SK-N-SH (cell line): ENCODE data around the gene APELA. TPM values are rescaled to one million over a fixed set of nuclear protein-coding genes. Genes with fewer than 3 reads are reported as not detected.

Source experiments
- CTCF ChIA-PET: fragments of 300-600, 350-600 bp; formaldehyde crosslinking; extraction: SDS; loops from one replicate; lab custom pipeline; 2021; lab: Yijun Ruan, JAX
- POLR2A ChIA-PET: fragments of 350-600 bp; sonication (Branson Sonifier 250); formaldehyde crosslinking; extraction: SDS; loops from one replicate; lab custom pipeline; 2020; ENCODE audit warnings: antibody characterized with exemption, inconsistent platforms; lab: Yijun Ruan, JAX
- DNase-seq: peaks from one replicate; pipeline ENCODE4 v3.0.0; 2012
- H2AFZ ChIP-seq: fragments of 200-600 bp; sonication (generic); 2 replicates; pipeline ENCODE4 v1.8.1; 2016; ENCODE audit warnings: antibody characterized with exemption, mild to moderate bottlenecking, low read depth
- H3F3A ChIP-seq: fragments of 200-600 bp; sonication (generic); replicated peaks from 2 replicates; pipeline ENCODE3; 2016; ENCODE audit warnings: antibody characterized with exemption, mild to moderate bottlenecking; ENCODE audit not compliant: insufficient read depth
- H3K27ac ChIP-seq, 2 experiments: fragments of 200-500 bp in 1 of 2; fragments of 200-600 bp in 1 of 2; sonication (Bioruptor generic) in 1 of 2; sonication (generic), shearing (Covaris generic) in 1 of 2; 2 replicates each; pipeline versions ENCODE4 v1.5.1 to v1.6.1; 2014 to 2016; ENCODE audit warnings: low read depth in 2 of 2, inconsistent platforms in 1 of 2, low read length in 1 of 2, mild to moderate bottlenecking in 1 of 2, mixed read lengths in 1 of 2
- H3K27me3 ChIP-seq: fragments of 200-600 bp; sonication (generic), shearing (Covaris generic); 2 replicates; pipeline ENCODE4 v1.6.1; 2016; ENCODE audit warnings: mixed run types; ENCODE audit not compliant: insufficient read depth
- H3K36me3 ChIP-seq, 2 experiments: fragments of 200-500 bp in 1 of 2; fragments of 200-600 bp in 1 of 2; sonication (Bioruptor generic) in 1 of 2; sonication (generic) in 1 of 2; replicated peaks in 1 of 2; 2 replicates each; pipeline versions ENCODE3 to v1.5.1; 2014 to 2016; ENCODE audit warnings: low read length in 1 of 2, mild to moderate bottlenecking in 1 of 2; ENCODE audit not compliant: insufficient read depth in 2 of 2, control insufficient read depth in 1 of 2
- H3K4me1 ChIP-seq, 2 experiments: fragments of 200-500 bp in 1 of 2; fragments of 200-600 bp in 1 of 2; sonication (Bioruptor generic) in 1 of 2; sonication (generic), shearing (Covaris generic) in 1 of 2; 2 replicates each; pipeline versions ENCODE4 v1.5.1 to v1.6.1; 2014 to 2016; ENCODE audit warnings: low read depth in 1 of 2, low read length in 1 of 2, mixed run types in 1 of 2; ENCODE audit not compliant: insufficient read depth in 2 of 2, control insufficient read depth in 1 of 2
- H3K4me2 ChIP-seq: fragments of 200-600 bp; sonication (generic), shearing (Covaris generic); 2 replicates; pipeline ENCODE4 v1.6.1; 2017; ENCODE audit warnings: mixed run types
- H3K4me3 ChIP-seq, 2 experiments: fragments of 200-500 bp in 1 of 2; fragments of 200-600 bp in 1 of 2; sonication (Bioruptor generic) in 1 of 2; sonication (generic), shearing (Covaris generic) in 1 of 2; 2 replicates each; pipeline versions ENCODE4 v1.5.1 to v1.8.1; 2014 to 2016; ENCODE audit warnings: low read depth in 2 of 2, inconsistent platforms in 1 of 2, low read length in 1 of 2, mild to moderate bottlenecking in 1 of 2, mixed read lengths in 1 of 2, moderate library complexity in 1 of 2
- H3K79me2 ChIP-seq: fragments of 200-600 bp; sonication (generic); 2 replicates; pipeline ENCODE4 v1.8.1; 2017; ENCODE audit warnings: mild to moderate bottlenecking; ENCODE audit not compliant: insufficient read depth
- H3K9ac ChIP-seq: fragments of 200-600 bp; sonication (generic); 2 replicates; pipeline ENCODE4 v1.6.1; 2017; ENCODE audit warnings: mixed run types
- H3K9me2 ChIP-seq: fragments of 200-600 bp; sonication (generic); 2 replicates; pipeline ENCODE4 v1.6.1; 2017; ENCODE audit warnings: mixed run types
- H3K9me3 ChIP-seq: fragments of 200-600 bp; sonication (generic); 2 replicates; pipeline ENCODE4 v1.6.1; 2017; ENCODE audit warnings: mixed run types, mild to moderate bottlenecking, moderate library complexity
- H4K20me1 ChIP-seq: fragments of 200-600 bp; sonication (generic); 2 replicates; pipeline ENCODE4 v1.6.1; 2017; ENCODE audit warnings: mild to moderate bottlenecking, mixed run types; ENCODE audit not compliant: insufficient read depth
- ELF1 ChIP-seq: IDR thresholded peaks from 2 replicates; pipeline ENCODE4 v1.4.0; 2012
- EZH2phosphoT487 ChIP-seq: fragments of 200-600 bp; sonication (generic); IDR thresholded peaks from 2 replicates; pipeline ENCODE4 v1.6.1; 2017; ENCODE audit warnings: low read depth, mixed run types, mild to moderate bottlenecking, antibody characterized with exemption, moderate library complexity, borderline replicate concordance
- FOXM1 ChIP-seq: IDR thresholded peaks from 2 replicates; pipeline ENCODE4 v1.4.0; 2012; ENCODE audit warnings: low read depth, mild to moderate bottlenecking
- IRF3 ChIP-seq: fragments of 150-350 bp; IDR thresholded peaks from 2 replicates; pipeline ENCODE4 v1.6.1; 2016; ENCODE audit warnings: mild to moderate bottlenecking, low read depth, low read length
- MXI1 ChIP-seq: IDR thresholded peaks from 2 replicates; pipeline ENCODE4 v1.6.1; 2012; ENCODE audit warnings: mild to moderate bottlenecking, low read depth, low read length, improper control_type of control experiment
- NFIC ChIP-seq: IDR thresholded peaks from 2 replicates; pipeline ENCODE4 v1.4.0; 2012; ENCODE audit warnings: borderline replicate concordance
- POLR2AphosphoS5 ChIP-seq: IDR thresholded peaks from 2 replicates; pipeline ENCODE4 v1.6.1; 2012; ENCODE audit warnings: low read depth, low read length
- RAD21 ChIP-seq: IDR thresholded peaks from 2 replicates; pipeline ENCODE4 v1.6.1; 2012; ENCODE audit warnings: mild to moderate bottlenecking, low read length
- REST ChIP-seq: IDR thresholded peaks from 2 replicates; pipeline ENCODE4 v1.6.1; 2012; ENCODE audit warnings: mild to moderate bottlenecking, low read depth, low read length, moderate library complexity
- RFX5 ChIP-seq: IDR thresholded peaks from 2 replicates; pipeline ENCODE4 v1.6.1; 2012; ENCODE audit warnings: mild to moderate bottlenecking, improper control_type of control experiment, low read length
- RXRA ChIP-seq: IDR thresholded peaks from 2 replicates; pipeline ENCODE4 v1.4.0; 2012; ENCODE audit warnings: low read depth, mild to moderate bottlenecking, borderline replicate concordance
- SMC3 ChIP-seq: IDR thresholded peaks from 2 replicates; pipeline ENCODE4 v1.6.1; 2012; ENCODE audit warnings: low read depth, low read length, improper control_type of control experiment
- TAF1 ChIP-seq: IDR thresholded peaks from 2 replicates; pipeline ENCODE4 v1.6.1; 2012; ENCODE audit warnings: low read depth, mild to moderate bottlenecking, low read length, moderate library complexity, borderline replicate concordance
- TCF12 ChIP-seq: IDR thresholded peaks from 2 replicates; pipeline ENCODE4 v1.4.0; 2012
- TEAD4 ChIP-seq: IDR thresholded peaks from 2 replicates; pipeline ENCODE4 v1.4.0; 2012; ENCODE audit warnings: mild to moderate bottlenecking, borderline replicate concordance; ENCODE audit not compliant: insufficient read depth
- USF2 ChIP-seq: fragments of 150-350 bp; IDR thresholded peaks from 2 replicates; pipeline ENCODE4 v1.6.1; 2017; ENCODE audit warnings: antibody characterized with exemption, low read length, low read depth, borderline replicate concordance
- ZBTB33 ChIP-seq: IDR thresholded peaks from 2 replicates; pipeline ENCODE4 v1.4.0; 2012; ENCODE audit warnings: low read depth, borderline replicate concordance
- WGBS: methylation state at CpG from one replicate; pipeline ENCODE4 v1.1.6; 2017; ENCODE audit warnings: low lambda C conversion rate; 5-methylcytosine and 5-hydroxymethylcytosine counted together
- polyA plus RNA-seq, 3 experiments: library from polyadenylated mRNA; depleted of rRNA; stranded (reverse); fragments of >200 nt; gene quantifications; 2 replicates each; pipeline ENCODE4 v1.2.3, GENCODE V29; 2012

The APELA gene
- not detected in 2 replicates for polyA plus RNA-seq (2012; rRNA removed)
- not detected in 2 replicates for polyA plus RNA-seq (2012; cell fraction: cytosol; rRNA removed)
- polyA plus RNA-seq (2012; cell fraction: nucleus; rRNA removed): not detected in 2 replicates

GRCh38 chr4:164876700-164877324, at the start of gene APELA:
APELA (plus strand) TSS chr4:164877178; CDS start chr4:164877332, 154 bp downstream.
- POLR2A ChIA-PET: no interaction called here
- no peaks in the 10 kb centered on the region; a peak in 1 of 4 replicates for H3K4me1 ChIP-seq
- DNase-seq: no peak
- CTCF ChIA-PET: no interaction called here
- no peaks in the 10 kb centered on the region for H3K27me3 ChIP-seq
- H3K36me3 ChIP-seq: no peaks in the 10 kb centered on the region
- no peak within 1 kb of the TSS for H3K27ac ChIP-seq
- TF ChIP-seq MXI1 (no peak), RAD21 (no peak), TAF1 (no peak), ZBTB33 (no peak), TEAD4 (no peak), TCF12 (no peak), POLR2AphosphoS5 (no peak), USF2 (no peak), ELF1 (no peak), NFIC (no peak), SMC3 (no peak), IRF3 (no peak), FOXM1 (no peak), REST (no peak), RFX5 (no peak), RXRA (no peak), EZH2phosphoT487 (no peak)
- no peak within 1 kb of the TSS for H2AFZ ChIP-seq
- no peak within 1 kb of the TSS for H3K4me2 ChIP-seq
- H3K9me2 ChIP-seq: no peaks in the 10 kb centered on the region
- H3K79me2 ChIP-seq: no peaks in the 10 kb centered on the region
- H3K9me3 ChIP-seq: no peaks in the 10 kb centered on the region
- no peak within 1 kb of the TSS for H3K4me3 ChIP-seq
- WGBS: 2% methylated on average over 7 of the region's 7 CpGs
- no peaks in the 10 kb centered on the region for H3F3A ChIP-seq
- no peak within 1 kb of the TSS for H3K9ac ChIP-seq
- H4K20me1 ChIP-seq: no peaks in the 10 kb centered on the region
